ENCODE results near the gene BSG.

GRCh38 chr19:573519-573825, 1.1 kb downstream of the BSG start:
- TF ChIP-seq CTCF (conservative IDR thresholded peaks at IDR 0.05 in 1 of 2, IDR thresholded peaks at IDR 0.05 in 1 of 2; ENCODE audit: low read depth in 1 of 2, low read length in 2 of 2) = no peak
- TF ChIP-seq EZH2 (IDR thresholded peaks at IDR 0.05; ENCODE audit: low read length, missing control alignments) = no peak
